GM21360 (cell line): ENCODE results near the gene GDF7.

Experiments
- ATAC-seq: cut with Tn5 transposase; IDR thresholded peaks from one replicate; pipeline ENCODE4 v1.9.1; 2021; ENCODE audit warnings: mild to moderate bottlenecking, moderate library complexity; ENCODE audit not compliant: unreplicated experiment

GDF7 gene

GRCh38 chr2:20660506-20661420, 6.2 kb upstream of the GDF7 start:
- ATAC-seq = no peak

GRCh38 chr2:20661421-20662307, 5.3 kb upstream of the GDF7 start:
- ATAC-seq = peak; percentile 43

GRCh38 chr2:20662308-20662937, 4.5 kb upstream of the GDF7 start:
- no peak for ATAC-seq

GRCh38 chr2:20663196-20664070, 3.5 kb upstream of the GDF7 start:
- no peak for ATAC-seq

- no peak for ATAC-seq
Observed at GRCh38 chr2:20664071-20664390, 2.9 kb upstream of the GDF7 start.

- ATAC-seq = no peak
Observed at GRCh38 chr2:20664431-20665242, 2.3 kb upstream of the GDF7 start.

GRCh38 chr2:20665243-20666004, 1.5 kb upstream of the GDF7 start:
- ATAC-seq = no peak

GRCh38 chr2:20666005-20666303, 990 bp upstream of the GDF7 start:
- no peak for ATAC-seq

- no peak for ATAC-seq
Observed at GRCh38 chr2:20667151-20667530, 197 bp downstream of the GDF7 start.

GRCh38 chr2:20667531-20668401, 822 bp downstream of the GDF7 start:
- ATAC-seq = no peak

GRCh38 chr2:20668451-20668850, 1.5 kb downstream of the GDF7 start:
- no peak for ATAC-seq

GRCh38 chr2:20668871-20669475, 2.0 kb downstream of the GDF7 start:
- no peak for ATAC-seq

- ATAC-seq = no peak
Observed at GRCh38 chr2:20669562-20670314, 2.8 kb downstream of the GDF7 start.

- no peak for ATAC-seq
Observed at GRCh38 chr2:20670315-20671035, 3.5 kb downstream of the GDF7 start.

GRCh38 chr2:20671036-20671735, 4.2 kb downstream of the GDF7 start:
- no peak for ATAC-seq

GRCh38 chr2:20671736-20672080, 4.8 kb downstream of the GDF7 start:
- ATAC-seq = no peak
